HEK293T (cell line): ENCODE data around the gene FBXL19.
"Not testable (repeated sequence)": the region's sequence is repeated elsewhere in the genome, so short reads cannot be mapped to it uniquely, and the experiment has no call there.

ENCODE experiments used
- FOXA1 ChIP-seq: fragments of 450-650 bp; IDR thresholded peaks from 2 replicates; pipeline ENCODE4 v1.6.1; 2016; ENCODE audit warnings: mild to moderate bottlenecking
- FOXM1 ChIP-seq: fragments of 450-650 bp; IDR thresholded peaks from 2 replicates; pipeline ENCODE4 v1.6.1; 2017; ENCODE audit warnings: mild to moderate bottlenecking, borderline replicate concordance

- not testable (repeated sequence) for TF ChIP-seq FOXM1, FOXA1
These were observed 32.1 kb upstream of the FBXL19 start for GRCh38 chr16:30891043-30891823.
